Measurements from ENCODE around the gene LDLRAD3. TPM values are rescaled to one million over a fixed set of nuclear protein-coding genes. Genes with fewer than 3 reads are reported as not detected.
A peak's percentile ranks its signal among the peaks of the same experiment; 100 is the strongest.
"Not testable (repeated sequence)": the region's sequence is repeated elsewhere in the genome, so short reads cannot be mapped to it uniquely, and the experiment has no call there.

LDLRAD3 gene
- total RNA-seq, 1 donor from 2014 or later = 14.9 TPM

GRCh38 chr11:36041988-36042611 is 98.2 kb downstream of the LDLRAD3 start:
- no peak overlapping the region for H3K9ac ChIP-seq (ENCODE audit: low read length)
- no peak overlapping the region for H3K4me3 ChIP-seq (ENCODE audit: insufficient read depth, low read depth, low read length)
- no peaks in the 10 kb centered on the region for H3K36me3 Mint-ChIP-seq (ENCODE audit: low read depth, unreplicated experiment)
- H3K27ac Mint-ChIP-seq (ENCODE audit: unreplicated experiment) = no peak overlapping the region
- no peaks in the 10 kb centered on the region for H3K27me3 ChIP-seq (ENCODE audit: insufficient read depth, low read length)
- no peak for TF ChIP-seq EZH2 (IDR thresholded peaks at IDR 0.05; ENCODE audit: insufficient read depth, low read length)
- TF ChIP-seq CTCF (IDR thresholded peaks at IDR 0.05; ENCODE audit: insufficient read depth, low read depth, low read length) = peak; percentile 49
- H3K4me1 Mint-ChIP-seq (ENCODE audit: low read depth, unreplicated experiment) = peaks cover 19% of the 10 kb centered on the region
- H3K36me3 ChIP-seq (ENCODE audit: insufficient read depth, low read length) = no peaks in the 10 kb centered on the region
- FAIRE-seq (no peak), DNase-seq (ENCODE audit: low read depth) (no peak)
- no peaks in the 10 kb centered on the region for H3K9me3 ChIP-seq (ENCODE audit: insufficient read depth, low read depth, low read length)
- H3K4me2 ChIP-seq (ENCODE audit: low read length) = no peak overlapping the region
- no peaks in the 10 kb centered on the region for H3K4me1 ChIP-seq (ENCODE audit: insufficient read depth, low read length)
- H4K20me1 ChIP-seq (ENCODE audit: insufficient read depth, low read length) = peaks cover 6% of the 10 kb centered on the region
- no peaks in the 10 kb centered on the region for H3K27me3 Mint-ChIP-seq (ENCODE audit: low read depth, unreplicated experiment)
- no peaks in the 10 kb centered on the region for H3K9me3 Mint-ChIP-seq (ENCODE audit: unreplicated experiment)
- H3K27ac ChIP-seq (ENCODE audit: low read depth, low read length) = no peak overlapping the region
- no peak overlapping the region for H3K4me3 Mint-ChIP-seq (ENCODE audit: unreplicated experiment)
- no peaks in the 10 kb centered on the region for H3K79me2 ChIP-seq (ENCODE audit: insufficient read depth, low read length)
- no peak overlapping the region for H2AFZ ChIP-seq (ENCODE audit: low read depth, low read length)

GRCh38 chr11:36044636-36045035 is 100.8 kb downstream of the LDLRAD3 start:
- Histone ChIP-seq H4K20me1 (ENCODE audit: insufficient read depth, low read length) (peaks cover 12% of the 10 kb centered on the region), H3K36me3 (ENCODE audit: insufficient read depth, low read length) (no peaks in the 10 kb centered on the region), H3K4me2 (ENCODE audit: low read length) (no peak overlapping the region), H3K9me3 (ENCODE audit: insufficient read depth, low read depth, low read length) (no peaks in the 10 kb centered on the region), H3K27me3 (ENCODE audit: insufficient read depth, low read length) (no peaks in the 10 kb centered on the region), H3K4me1 (ENCODE audit: insufficient read depth, low read length) (no peaks in the 10 kb centered on the region), H3K9ac (ENCODE audit: low read length) (no peak overlapping the region), H3K4me3 (ENCODE audit: insufficient read depth, low read depth, low read length) (no peak overlapping the region), H3K27ac (ENCODE audit: low read depth, low read length) (no peak overlapping the region), H2AFZ (ENCODE audit: low read depth, low read length) (no peak overlapping the region), H3K79me2 (ENCODE audit: insufficient read depth, low read length) (no peaks in the 10 kb centered on the region)
- Mint-ChIP-seq H3K27ac (ENCODE audit: unreplicated experiment) (no peak overlapping the region), H3K36me3 (ENCODE audit: low read depth, unreplicated experiment) (no peaks in the 10 kb centered on the region), H3K27me3 (ENCODE audit: low read depth, unreplicated experiment) (no peaks in the 10 kb centered on the region), H3K9me3 (ENCODE audit: unreplicated experiment) (no peaks in the 10 kb centered on the region), H3K4me1 (ENCODE audit: low read depth, unreplicated experiment) (peaks cover 32% of the 10 kb centered on the region), H3K4me3 (ENCODE audit: unreplicated experiment) (no peak overlapping the region)
- TF ChIP-seq EZH2 (IDR thresholded peaks at IDR 0.05; ENCODE audit: insufficient read depth, low read length) (no peak), CTCF (IDR thresholded peaks at IDR 0.05; ENCODE audit: insufficient read depth, low read depth, low read length) (no peak)
- FAIRE-seq = no peak
- no peak for DNase-seq (ENCODE audit: low read depth)

- H4K20me1 ChIP-seq (ENCODE audit: insufficient read depth, low read length) = peaks cover 12% of the 10 kb centered on the region
- H3K36me3 Mint-ChIP-seq (ENCODE audit: low read depth, unreplicated experiment); H3K9ac ChIP-seq (ENCODE audit: low read length); H3K9me3 ChIP-seq (ENCODE audit: insufficient read depth, low read depth, low read length); H3K79me2 ChIP-seq (ENCODE audit: insufficient read depth, low read length); H3K4me3 ChIP-seq (ENCODE audit: insufficient read depth, low read depth, low read length); H3K27ac ChIP-seq (ENCODE audit: low read depth, low read length); DNase-seq (ENCODE audit: low read depth); H3K36me3 ChIP-seq (ENCODE audit: insufficient read depth, low read length); H3K27ac Mint-ChIP-seq (ENCODE audit: unreplicated experiment); H2AFZ ChIP-seq (ENCODE audit: low read depth, low read length); H3K4me3 Mint-ChIP-seq (ENCODE audit: unreplicated experiment); H3K9me3 Mint-ChIP-seq (ENCODE audit: unreplicated experiment); H3K4me2 ChIP-seq (ENCODE audit: low read length); H3K27me3 ChIP-seq (ENCODE audit: insufficient read depth, low read length); FAIRE-seq; H3K4me1 ChIP-seq (ENCODE audit: insufficient read depth, low read length); H3K27me3 Mint-ChIP-seq (ENCODE audit: low read depth, unreplicated experiment): not testable (repeated sequence)
- H3K4me1 Mint-ChIP-seq (ENCODE audit: low read depth, unreplicated experiment) = peaks cover 37% of the 10 kb centered on the region
Measured at GRCh38 chr11:36045945-36046344, 102.1 kb downstream of the LDLRAD3 start.
